ENCODE data around the gene TESPA1.
A peak's percentile ranks its signal among the peaks of the same experiment; 100 is the strongest.

The TESPA1 gene

DNA sequence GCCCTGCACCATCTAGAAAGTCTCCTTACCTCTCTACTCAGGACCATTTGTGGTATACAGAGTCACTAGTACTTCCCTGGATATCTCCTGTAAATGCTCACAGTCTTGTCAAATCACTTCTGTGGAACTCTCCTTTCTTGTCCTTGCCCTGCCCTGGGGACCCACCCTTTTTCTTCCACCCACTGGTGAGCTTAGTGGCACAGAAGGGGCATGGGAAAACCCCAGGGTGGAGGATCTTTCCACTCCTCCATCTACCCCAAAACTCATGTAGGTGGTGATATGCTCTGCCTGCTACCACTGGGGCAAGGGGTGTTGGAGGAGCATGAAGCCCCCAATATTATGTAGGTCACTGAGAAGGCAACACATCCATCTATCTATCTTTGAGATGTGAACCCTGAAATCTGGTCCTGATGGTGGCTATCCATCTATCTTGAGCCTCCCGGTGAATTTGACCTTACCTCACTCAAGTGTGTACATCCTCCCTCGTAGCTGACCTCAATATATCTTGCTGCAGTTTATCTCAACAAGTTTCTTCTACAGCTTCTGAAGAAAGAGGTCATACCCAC is 943 bp downstream of the TESPA1 start:
- DNase-seq (ENCODE audit: low read depth): no peak

DNA sequence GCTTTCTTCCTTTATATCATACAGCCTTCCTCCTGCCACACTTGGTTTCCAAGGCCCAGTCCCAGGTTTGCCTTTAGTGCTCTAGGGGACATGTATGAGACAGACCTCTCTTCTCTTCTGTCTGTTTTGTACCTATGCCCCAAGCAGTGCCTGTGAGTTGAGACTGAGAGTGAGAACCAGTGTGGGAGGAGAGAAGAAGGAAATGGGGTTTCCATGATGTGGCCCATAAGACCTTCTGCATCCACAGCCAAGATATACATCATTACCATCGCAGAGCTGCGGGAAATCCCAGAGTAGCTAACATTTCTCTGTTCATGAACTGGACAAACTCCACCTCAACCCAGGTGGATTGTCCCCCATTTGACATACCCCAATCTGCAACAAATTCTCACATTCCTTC is 2.8 kb downstream of the TESPA1 start:
- DNase-seq (ENCODE audit: low read depth): no peak

- no peak for DNase-seq (ENCODE audit: low read depth)
Observed at GRCh38 chr12:54980341-54980740, 4.2 kb downstream of the TESPA1 start.

- no peak for DNase-seq (ENCODE audit: low read depth)
Observed at GRCh38 chr12:54977857-54978256, 6.7 kb downstream of the TESPA1 start.

GRCh38 chr12:54977155-54977554 is 7.4 kb downstream of the TESPA1 start:
- DNase-seq (ENCODE audit: low read depth): peak; percentile 57

DNA sequence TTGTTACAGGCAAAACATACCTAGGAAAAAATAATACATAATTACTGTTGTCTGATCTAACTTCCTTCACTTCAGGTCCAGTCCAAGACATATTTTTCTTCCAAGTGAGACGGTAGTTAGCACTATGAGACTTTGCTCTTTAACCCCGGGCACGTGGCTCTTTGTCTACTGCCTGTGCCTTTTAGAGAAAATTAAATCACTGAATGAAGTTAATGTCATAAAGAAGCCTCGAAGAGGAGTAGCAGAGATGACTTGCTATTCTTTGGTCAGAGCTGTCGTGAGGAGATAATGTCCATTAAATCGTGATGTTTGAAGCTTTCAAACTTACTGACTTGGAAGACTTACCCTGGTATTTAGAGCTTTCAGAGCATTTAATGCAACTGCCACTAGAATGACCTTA is 8.7 kb downstream of the TESPA1 start:
- no peak for DNase-seq (ENCODE audit: low read depth)

GRCh38 chr12:54975272-54975671 is 9.3 kb downstream of the TESPA1 start:
- no peak for DNase-seq (ENCODE audit: low read depth)

DNA sequence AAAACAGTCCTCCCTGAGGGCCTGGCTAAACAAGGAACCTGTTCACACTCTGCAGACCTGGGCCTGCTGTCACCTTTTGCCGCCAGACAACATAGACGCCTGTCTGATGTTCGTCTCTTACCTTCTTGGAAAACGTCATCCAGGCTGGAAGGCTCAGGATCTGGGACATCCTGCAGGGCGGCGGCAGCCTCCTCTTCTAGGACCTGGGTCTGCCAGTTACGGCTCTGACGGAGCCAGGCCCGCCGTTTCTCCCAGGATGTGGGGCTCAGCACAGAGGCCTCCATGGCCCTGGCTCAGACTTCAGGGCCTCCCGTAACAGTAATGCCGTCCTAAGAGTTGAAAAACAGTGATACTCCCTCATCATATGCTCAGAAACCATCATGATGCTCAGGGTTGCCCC is 10.3 kb downstream of the TESPA1 start:
- DNase-seq (ENCODE audit: low read depth): no peak

GRCh38 chr12:54973556-54973955 is 11.0 kb downstream of the TESPA1 start:
- DNase-seq (ENCODE audit: low read depth): no peak

- no peak for DNase-seq (ENCODE audit: low read depth)
Observed at GRCh38 chr12:54970741-54971140, 13.8 kb downstream of the TESPA1 start.

DNA sequence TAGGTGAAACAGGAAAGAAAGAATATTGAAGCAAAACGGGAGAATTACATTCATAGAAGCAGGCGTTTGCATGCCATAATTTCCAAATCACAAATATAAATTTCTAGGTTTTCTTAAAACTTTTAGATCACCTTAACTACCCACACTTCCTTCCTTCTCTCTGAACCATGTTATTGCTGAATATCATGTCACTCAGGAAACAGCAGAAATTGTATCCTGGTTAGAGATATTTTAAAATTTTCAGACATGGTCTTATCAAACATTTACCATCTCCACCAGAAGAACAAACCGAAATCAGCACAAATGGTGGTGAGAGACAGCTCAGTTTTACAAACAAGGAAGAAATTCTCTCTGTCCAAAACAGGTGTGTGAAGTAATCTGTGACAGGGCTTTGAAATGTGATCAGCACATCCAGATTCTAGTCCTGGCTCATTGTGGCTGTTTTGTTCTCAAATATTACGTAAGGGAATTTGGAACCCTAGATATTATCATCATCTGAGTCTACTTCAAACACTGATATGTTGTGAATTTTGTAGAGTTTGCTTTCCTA is 16.3 kb downstream of the TESPA1 start:
- no peak for DNase-seq (ENCODE audit: low read depth)

DNA sequence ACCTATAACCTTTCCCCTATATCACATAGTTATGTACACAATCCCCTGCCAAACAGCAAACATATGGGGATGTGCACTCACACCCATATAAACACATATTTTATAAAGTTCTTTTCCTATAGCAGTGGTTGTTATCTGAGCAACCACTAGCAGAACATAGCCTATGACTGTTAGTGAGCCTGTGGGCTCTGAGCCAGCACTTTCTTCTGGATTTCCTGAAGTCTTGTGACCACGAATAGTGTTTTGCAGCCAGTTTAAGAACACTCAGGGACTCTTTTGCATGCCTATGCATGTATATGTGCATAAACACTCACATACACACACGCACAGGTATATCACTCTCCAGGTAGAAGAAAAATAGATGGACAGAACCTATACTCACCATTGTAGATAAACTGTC is 17.1 kb downstream of the TESPA1 start:
- DNase-seq (ENCODE audit: low read depth): no peak

DNA sequence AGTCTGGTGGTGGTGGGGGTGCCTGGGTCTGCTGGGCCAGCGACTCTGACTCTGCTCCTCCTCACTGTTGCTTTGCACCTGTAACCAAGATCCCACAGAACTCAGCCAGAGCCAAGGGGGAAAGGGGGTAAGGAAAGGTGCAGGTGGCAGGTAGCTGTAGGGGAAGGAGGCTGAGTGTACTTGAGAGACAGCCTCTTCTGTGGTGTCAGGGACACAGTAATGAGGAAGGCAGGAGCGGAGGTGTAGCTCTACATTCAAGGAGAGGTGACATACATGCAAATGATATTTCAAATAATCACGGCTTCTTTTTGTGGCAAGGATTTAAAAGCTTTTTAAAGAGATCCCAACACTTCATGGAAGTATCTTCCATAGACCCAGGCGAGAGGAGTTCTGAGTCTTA is 23.4 kb downstream of the TESPA1 start:
- DNase-seq (ENCODE audit: low read depth): no peak

- DNase-seq (ENCODE audit: low read depth): no peak
Observed at GRCh38 chr12:54959291-54960018, 25.1 kb downstream of the TESPA1 start.

GRCh38 chr12:54958048-54958658 is 26.4 kb downstream of the TESPA1 start:
- DNase-seq (ENCODE audit: low read depth): peak; percentile 67

DNA sequence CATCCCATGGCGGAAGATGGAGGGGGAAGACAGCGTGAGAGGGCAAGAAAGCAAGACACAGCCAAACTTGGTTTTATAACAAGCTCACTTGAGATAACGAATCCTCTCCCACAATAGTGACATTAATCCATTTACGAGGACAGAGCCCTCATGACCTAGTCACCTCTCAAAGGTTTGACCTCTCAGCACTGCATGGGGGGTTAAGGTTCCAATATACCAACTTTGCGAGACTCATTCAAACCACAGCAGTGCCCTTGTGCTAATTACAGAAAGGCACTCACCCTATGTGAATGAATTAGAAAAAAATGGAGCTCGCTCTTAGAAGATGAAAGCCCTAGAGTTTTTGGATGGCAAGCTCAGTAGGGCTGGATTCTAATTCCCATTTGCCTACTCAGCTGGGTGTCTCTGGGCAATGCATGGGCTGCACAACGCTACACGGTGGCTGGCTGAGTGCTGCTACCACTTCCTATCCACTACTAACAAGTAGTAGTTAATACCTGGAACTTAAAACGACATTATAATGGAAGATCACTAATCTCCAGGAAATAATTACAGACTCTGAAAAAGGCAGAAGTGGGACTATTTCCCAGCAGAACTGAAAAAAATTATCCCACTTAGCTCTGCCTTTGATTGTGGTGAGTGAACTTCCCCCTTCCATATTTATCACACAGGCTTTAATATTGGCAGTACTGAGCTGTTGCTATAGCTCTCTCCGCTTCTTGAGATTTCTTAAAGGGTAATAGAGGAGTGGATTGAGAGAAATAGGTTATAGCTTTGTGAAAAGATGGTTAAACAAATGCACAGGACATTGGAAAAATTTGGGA is 27.5 kb downstream of the TESPA1 start:
- DNase-seq (ENCODE audit: low read depth): no peak

- DNase-seq (ENCODE audit: low read depth): no peak
Observed at GRCh38 chr12:54956322-54956721, 28.2 kb downstream of the TESPA1 start.

DNA sequence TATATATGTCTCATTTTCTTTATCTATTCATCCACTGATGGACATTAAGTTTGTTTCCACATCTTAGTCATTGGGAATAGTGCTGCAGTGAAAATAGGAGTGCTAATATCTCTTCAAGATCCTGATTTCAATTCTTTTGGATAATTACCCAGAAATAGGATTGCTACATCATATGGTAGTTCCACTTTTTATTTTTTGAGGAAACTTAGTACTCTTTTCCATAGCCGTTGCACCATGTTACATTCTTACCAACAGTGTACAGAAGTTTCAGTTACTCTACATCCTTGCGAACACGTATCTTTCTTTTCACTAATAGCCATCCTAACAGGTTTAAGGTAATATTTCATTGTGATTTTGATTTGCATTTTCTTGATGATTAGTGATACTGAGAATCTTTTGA is 29.8 kb downstream of the TESPA1 start:
- DNase-seq (ENCODE audit: low read depth): no peak

- no peak for DNase-seq (ENCODE audit: low read depth)
Observed at GRCh38 chr12:54954228-54954627, 30.3 kb downstream of the TESPA1 start.

DNA sequence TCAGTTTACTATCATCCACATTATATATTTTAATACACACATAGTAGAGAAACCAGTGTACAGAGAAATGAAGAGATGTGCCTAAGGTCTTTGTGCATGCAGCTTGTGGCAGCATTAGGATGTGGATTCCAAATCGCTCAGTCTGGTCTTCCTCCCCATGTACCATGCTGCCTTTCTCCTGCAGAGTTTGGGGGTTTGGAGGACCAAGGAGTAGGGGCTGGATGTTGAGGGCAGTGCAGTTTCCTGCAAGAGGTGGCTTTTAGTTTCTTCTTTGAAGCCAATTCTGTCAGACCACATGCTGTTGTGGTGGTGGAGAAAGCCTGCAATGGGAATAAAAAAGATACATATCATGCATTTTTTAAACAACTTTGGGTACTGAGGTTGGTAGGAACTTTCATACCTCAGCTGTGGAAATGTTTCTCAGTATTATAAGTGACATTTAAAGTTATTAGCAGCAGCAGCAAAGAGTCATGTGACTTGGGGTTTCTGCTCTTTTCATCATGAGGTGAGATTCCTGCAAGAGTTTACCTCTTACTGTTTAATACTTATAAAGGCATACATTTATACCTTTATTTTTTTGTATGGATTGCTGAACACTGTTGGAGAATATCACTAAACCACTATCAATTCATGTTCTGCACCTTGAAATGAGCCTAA is 34.4 kb downstream of the TESPA1 start:
- DNase-seq (ENCODE audit: low read depth): no peak

- DNase-seq (ENCODE audit: low read depth): no peak
Observed at GRCh38 chr12:54949073-54949711, 35.4 kb downstream of the TESPA1 start.

All from EH (cell line).